ENCODE results near the gene TRIM34.

DNA sequence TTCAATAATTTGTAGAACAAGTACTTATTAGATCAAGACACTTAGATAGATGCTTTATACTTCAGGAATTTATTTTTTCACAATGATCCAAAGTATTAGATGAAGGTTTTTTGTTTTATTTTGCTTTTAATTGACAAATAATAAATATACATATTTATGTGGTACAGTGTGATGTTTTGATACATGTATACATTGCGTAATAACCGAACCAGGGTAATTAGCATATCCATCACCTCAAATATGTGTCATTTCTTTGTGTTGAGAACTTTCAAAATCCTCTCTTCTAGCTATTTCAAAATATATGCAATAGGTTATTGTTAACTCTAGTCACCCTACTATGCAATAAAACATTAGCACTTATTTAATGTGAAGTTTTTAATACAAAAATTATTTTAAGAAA, 38.7 kb downstream of the TRIM34 start:
- TF ChIP-seq, protein P1, sequence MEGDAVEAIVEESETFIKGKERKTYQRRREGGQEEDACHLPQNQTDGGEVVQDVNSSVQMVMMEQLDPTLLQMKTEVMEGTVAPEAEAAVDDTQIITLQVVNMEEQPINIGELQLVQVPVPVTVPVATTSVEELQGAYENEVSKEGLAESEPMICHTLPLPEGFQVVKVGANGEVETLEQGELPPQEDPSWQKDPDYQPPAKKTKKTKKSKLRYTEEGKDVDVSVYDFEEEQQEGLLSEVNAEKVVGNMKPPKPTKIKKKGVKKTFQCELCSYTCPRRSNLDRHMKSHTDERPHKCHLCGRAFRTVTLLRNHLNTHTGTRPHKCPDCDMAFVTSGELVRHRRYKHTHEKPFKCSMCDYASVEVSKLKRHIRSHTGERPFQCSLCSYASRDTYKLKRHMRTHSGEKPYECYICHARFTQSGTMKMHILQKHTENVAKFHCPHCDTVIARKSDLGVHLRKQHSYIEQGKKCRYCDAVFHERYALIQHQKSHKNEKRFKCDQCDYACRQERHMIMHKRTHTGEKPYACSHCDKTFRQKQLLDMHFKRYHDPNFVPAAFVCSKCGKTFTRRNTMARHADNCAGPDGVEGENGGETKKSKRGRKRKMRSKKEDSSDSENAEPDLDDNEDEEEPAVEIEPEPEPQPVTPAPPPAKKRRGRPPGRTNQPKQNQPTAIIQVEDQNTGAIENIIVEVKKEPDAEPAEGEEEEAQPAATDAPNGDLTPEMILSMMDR (IDR thresholded peaks at IDR 0.05; ENCODE audit: low read depth, low read length, missing input control): no peak
- no peak for TF ChIP-seq TAF1 (conservative IDR thresholded peaks at IDR 0.05)

Data from liver (tissue), 3 donors.